GM12873 (cell line): ENCODE results near the gene CTSA.

Source experiments
- CTCF ChIP-seq: IDR thresholded peaks from 2 replicates; pipeline ENCODE4 v1.5.1; 2012; ENCODE audit warnings: low read depth, mild to moderate bottlenecking, moderate library complexity, low read length, control low read depth; ENCODE audit not compliant: insufficient read depth; ENCODE audit errors: missing control alignments

The CTSA gene

GRCh38 chr20:45908084-45908483 lies 16.9 kb downstream of the CTSA start:
- no peak for TF ChIP-seq CTCF

- TF ChIP-seq CTCF: no peak
Observed at GRCh38 chr20:45909336-45909808, 18.2 kb downstream of the CTSA start.

GRCh38 chr20:45909817-45910669 lies 18.9 kb downstream of the CTSA start:
- no peak for TF ChIP-seq CTCF

- no peak for TF ChIP-seq CTCF
Observed at GRCh38 chr20:45910670-45911485, 19.7 kb downstream of the CTSA start.

GRCh38 chr20:45911486-45912343 lies 20.6 kb downstream of the CTSA start, which contains the start of gene PLTP:
TSS of gene PLTP (minus strand) at chr20:45912155. CDS start at chr20:45911452, 703 bp downstream.
- no peak for TF ChIP-seq CTCF

- no peak for TF ChIP-seq CTCF
Observed at GRCh38 chr20:45912344-45912682, 21.2 kb downstream of the CTSA start.

GRCh38 chr20:45913116-45913515 lies 22.0 kb downstream of the CTSA start:
- TF ChIP-seq CTCF: no peak
